Measurements from ENCODE around the gene TMEM170A. TPM values are rescaled to one million over a fixed set of nuclear protein-coding genes. Genes with fewer than 3 reads are reported as not detected.
A peak's percentile ranks its signal among the peaks of the same experiment; 100 is the strongest.
"Not testable (repeated sequence)": the region's sequence is repeated elsewhere in the genome, so short reads cannot be mapped to it uniquely, and the experiment has no call there.

TMEM170A gene
- total and polyA plus RNA-seq, 3 donors from 2014 or later = 42.2 to 54.2 (median 44.3) TPM

GRCh38 chr16:75471723-75472633 is 7.5 kb upstream of the TMEM170A start:
- no peak overlapping the region for H3K27ac ChIP-seq
- 32 to 42% methylated on average over 9 of the region's 10 CpGs for WGBS, 2 donors
- H3K9me3 ChIP-seq = no peaks in the 10 kb centered on the region
- H3K4me3 ChIP-seq = no peak overlapping the region
- DNase-seq = peak; percentile 77
- no peaks in the 10 kb centered on the region for H3K27me3 ChIP-seq
- H3K36me3 ChIP-seq (ENCODE audit: low read depth, missing control alignments) = no peaks in the 10 kb centered on the region
- intact Hi-C loops (cut with DNase I; ENCODE audit: low total_unique reads) = loop anchor here (5.0 kb wide), 1 partner anchor 290 kb away; no protein-coding TSS in a partner anchor
- no peak for TF ChIP-seq POLR2A (IDR thresholded peaks at IDR 0.05)
- TF ChIP-seq CTCF (IDR thresholded peaks at IDR 0.05) = peak; percentile 53 to 74 (median 56)
- H3K4me1 ChIP-seq = no peaks in the 10 kb centered on the region

- intact Hi-C loops (cut with DNase I; ENCODE audit: low total_unique reads) = no loop called here
- H3K4me3 ChIP-seq = no peak overlapping the region
- H3K4me1 ChIP-seq = peaks cover 9% of the 10 kb centered on the region
- 70 to 75% methylated on average over 2 of the region's 2 CpGs for WGBS, 2 donors
- no peaks in the 10 kb centered on the region for H3K36me3 ChIP-seq (ENCODE audit: low read depth, missing control alignments)
- H3K9me3 ChIP-seq = no peaks in the 10 kb centered on the region
- TF ChIP-seq POLR2A (IDR thresholded peaks at IDR 0.05) (no peak), CTCF (IDR thresholded peaks at IDR 0.05) (no peak)
- H3K27me3 ChIP-seq = no peaks in the 10 kb centered on the region
- DNase-seq = no peak
- H3K27ac ChIP-seq = no peak overlapping the region
These were observed 2.3 kb upstream of the TMEM170A start for GRCh38 chr16:75466760-75467159.

GRCh38 chr16:75463389-75464121 is 934 bp downstream of the TMEM170A start:
- Histone ChIP-seq H3K4me3 (peak overlapping the region; percentile 93 to 97), H3K27ac (peak overlapping the region; percentile 91 to 94)
- DNase-seq; H3K27me3 ChIP-seq; H3K36me3 ChIP-seq (ENCODE audit: low read depth, missing control alignments); H3K4me1 ChIP-seq; H3K9me3 ChIP-seq; intact Hi-C loops (cut with DNase I; ENCODE audit: low total_unique reads): not testable (repeated sequence)
- WGBS, 2 donors = 1 to 2% methylated on average over 12 to 34 of the region's 39 CpGs

- Histone ChIP-seq H3K27me3 (no peaks in the 10 kb centered on the region), H3K9me3 (no peaks in the 10 kb centered on the region), H3K4me1 (peaks cover 9% of the 10 kb centered on the region), H3K36me3 (ENCODE audit: low read depth, missing control alignments) (no peaks in the 10 kb centered on the region), H3K4me3 (no peak overlapping the region), H3K27ac (no peak overlapping the region)
- WGBS, 2 donors = 17 to 22% methylated on average over 2 of the region's 2 CpGs
- DNase-seq = no peak
- TF ChIP-seq POLR2A (IDR thresholded peaks at IDR 0.05) (no peak), CTCF (IDR thresholded peaks at IDR 0.05) (no peak)
- intact Hi-C loops (cut with DNase I; ENCODE audit: low total_unique reads) = no loop called here
These were observed 1.7 kb downstream of the TMEM170A start for GRCh38 chr16:75462806-75463205.

- DNase-seq = no peak
- 83 to 91% methylated on average over 2 of the region's 2 CpGs for WGBS, 2 donors
- intact Hi-C loops (cut with DNase I; ENCODE audit: low total_unique reads) = no loop called here
These were observed 2.9 kb downstream of the TMEM170A start for GRCh38 chr16:75461575-75461974.

More at GRCh38 chr16:75461575-75461974, 2.9 kb downstream of the TMEM170A start:
- Histone ChIP-seq H3K27me3 (no peaks in the 10 kb centered on the region), H3K36me3 (ENCODE audit: low read depth, missing control alignments) (no peaks in the 10 kb centered on the region), H3K9me3 (no peaks in the 10 kb centered on the region), H3K4me1 (peaks cover 9% of the 10 kb centered on the region), H3K27ac (no peak overlapping the region), H3K4me3 (no peak overlapping the region)
- TF ChIP-seq CTCF (IDR thresholded peaks at IDR 0.05) (no peak), POLR2A (IDR thresholded peaks at IDR 0.05) (no peak)
